Neutrophil (primary cell): ENCODE measurements around the gene TERB1.

Experiments
- H3K27ac ChIP-seq: fragments of 200-600 bp; sonication (generic); 2 replicates; pipeline ENCODE4 v1.5.1; 2016; ENCODE audit warnings: mild to moderate bottlenecking, moderate library complexity
- H3K27me3 ChIP-seq: fragments of 200-600 bp; sonication (generic); 2 replicates; pipeline ENCODE4 v1.6.0; 2016; ENCODE audit warnings: mild to moderate bottlenecking
- H3K36me3 ChIP-seq: fragments of 200-600 bp; sonication (generic); 2 replicates; pipeline ENCODE4 v1.5.1; 2017
- H3K4me1 ChIP-seq, 2 experiments: fragments of 200-600 bp in 1 of 2; sonication (generic) in 1 of 2; 1 replicate in 1 of 2; 2 replicates in 1 of 2; pipeline versions ENCODE4 v1.5.1 to v1.6.1; 2013 to 2016; ENCODE audit warnings: low read depth in 1 of 2, low read length in 1 of 2, mild to moderate bottlenecking in 1 of 2, moderate library complexity in 1 of 2; ENCODE audit not compliant: control insufficient read depth in 1 of 2, insufficient read depth in 1 of 2
- H3K4me3 ChIP-seq, 2 experiments: fragments of 200-600 bp in 1 of 2; sonication (generic) in 1 of 2; 1 replicate in 1 of 2; 2 replicates in 1 of 2; pipeline ENCODE4 v1.5.1; 2013 to 2016; ENCODE audit warnings: low read depth in 1 of 2, low read length in 1 of 2, mild to moderate bottlenecking in 1 of 2, moderate library complexity in 1 of 2
- H3K9me3 ChIP-seq: fragments of 200-600 bp; sonication (generic); 2 replicates; pipeline ENCODE4 v1.5.1; 2016
- TF ChIP-seq, protein P1 (sequence below): fragments of 200-600 bp; sonication (generic); IDR thresholded peaks from 2 replicates; pipeline ENCODE4 v1.5.1; 2016; ENCODE audit warnings: antibody characterized with exemption

TERB1 gene

DNA sequence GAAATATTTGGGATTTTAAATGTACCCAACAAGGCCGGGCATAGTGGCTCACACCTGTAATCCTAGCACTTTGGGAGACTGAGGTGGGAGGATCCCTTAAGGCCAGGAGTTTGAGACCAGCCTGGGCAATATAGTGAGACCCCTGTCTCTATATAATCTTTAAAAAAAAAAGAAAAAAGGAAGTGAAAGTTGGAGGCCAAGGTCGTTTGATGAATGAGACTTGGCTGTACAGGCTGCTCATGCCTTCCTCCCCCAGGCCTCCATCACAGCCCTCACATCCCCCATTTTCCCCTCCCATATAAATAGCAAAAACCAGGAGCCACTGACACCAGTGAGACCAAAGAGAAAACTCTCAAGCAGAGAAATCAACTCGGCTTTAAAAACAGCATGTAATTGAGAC is 39.5 kb upstream of the TERB1 start:
- H3K4me1 ChIP-seq, result peaks cover 0 to 10% of the 10 kb centered on the region in 2 experiments
- H3K9me3 ChIP-seq, result no peaks in the 10 kb centered on the region
- no peak overlapping the region for H3K27ac ChIP-seq
- no peak overlapping the region for H3K4me3 ChIP-seq
- TF ChIP-seq, protein P1, sequence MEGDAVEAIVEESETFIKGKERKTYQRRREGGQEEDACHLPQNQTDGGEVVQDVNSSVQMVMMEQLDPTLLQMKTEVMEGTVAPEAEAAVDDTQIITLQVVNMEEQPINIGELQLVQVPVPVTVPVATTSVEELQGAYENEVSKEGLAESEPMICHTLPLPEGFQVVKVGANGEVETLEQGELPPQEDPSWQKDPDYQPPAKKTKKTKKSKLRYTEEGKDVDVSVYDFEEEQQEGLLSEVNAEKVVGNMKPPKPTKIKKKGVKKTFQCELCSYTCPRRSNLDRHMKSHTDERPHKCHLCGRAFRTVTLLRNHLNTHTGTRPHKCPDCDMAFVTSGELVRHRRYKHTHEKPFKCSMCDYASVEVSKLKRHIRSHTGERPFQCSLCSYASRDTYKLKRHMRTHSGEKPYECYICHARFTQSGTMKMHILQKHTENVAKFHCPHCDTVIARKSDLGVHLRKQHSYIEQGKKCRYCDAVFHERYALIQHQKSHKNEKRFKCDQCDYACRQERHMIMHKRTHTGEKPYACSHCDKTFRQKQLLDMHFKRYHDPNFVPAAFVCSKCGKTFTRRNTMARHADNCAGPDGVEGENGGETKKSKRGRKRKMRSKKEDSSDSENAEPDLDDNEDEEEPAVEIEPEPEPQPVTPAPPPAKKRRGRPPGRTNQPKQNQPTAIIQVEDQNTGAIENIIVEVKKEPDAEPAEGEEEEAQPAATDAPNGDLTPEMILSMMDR, result no peak
- H3K36me3 ChIP-seq, result no peaks in the 10 kb centered on the region
- H3K27me3 ChIP-seq, result peaks cover 77% of the 10 kb centered on the region

DNA sequence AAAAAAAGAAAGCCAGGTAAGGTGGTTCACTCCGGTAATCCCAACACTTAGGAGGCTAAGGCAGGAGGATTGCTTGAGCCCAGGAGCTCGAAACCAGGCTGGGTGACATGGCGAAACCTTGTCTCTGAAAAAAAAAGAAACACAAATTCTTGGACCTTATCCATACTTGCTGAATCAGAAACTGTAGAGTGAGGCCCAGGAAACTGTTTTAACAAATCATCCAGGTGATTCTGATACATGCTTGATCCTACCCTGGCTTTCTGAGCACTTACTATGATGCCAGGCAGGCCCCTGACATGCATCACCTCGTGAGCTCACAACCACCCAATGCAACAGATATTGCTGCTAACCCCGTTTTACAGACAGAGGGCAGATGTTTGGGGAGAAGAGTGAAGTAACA is 33.4 kb upstream of the TERB1 start:
- Histone ChIP-seq H3K9me3 (no peaks in the 10 kb centered on the region), H3K27ac (no peak overlapping the region), H3K36me3 (no peaks in the 10 kb centered on the region), H3K4me1 (peaks cover 11 to 13% of the 10 kb centered on the region in 2 experiments), H3K4me3 (no peak overlapping the region), H3K27me3 (peaks cover 26% of the 10 kb centered on the region)
- TF ChIP-seq, protein P1, result no peak

DNA sequence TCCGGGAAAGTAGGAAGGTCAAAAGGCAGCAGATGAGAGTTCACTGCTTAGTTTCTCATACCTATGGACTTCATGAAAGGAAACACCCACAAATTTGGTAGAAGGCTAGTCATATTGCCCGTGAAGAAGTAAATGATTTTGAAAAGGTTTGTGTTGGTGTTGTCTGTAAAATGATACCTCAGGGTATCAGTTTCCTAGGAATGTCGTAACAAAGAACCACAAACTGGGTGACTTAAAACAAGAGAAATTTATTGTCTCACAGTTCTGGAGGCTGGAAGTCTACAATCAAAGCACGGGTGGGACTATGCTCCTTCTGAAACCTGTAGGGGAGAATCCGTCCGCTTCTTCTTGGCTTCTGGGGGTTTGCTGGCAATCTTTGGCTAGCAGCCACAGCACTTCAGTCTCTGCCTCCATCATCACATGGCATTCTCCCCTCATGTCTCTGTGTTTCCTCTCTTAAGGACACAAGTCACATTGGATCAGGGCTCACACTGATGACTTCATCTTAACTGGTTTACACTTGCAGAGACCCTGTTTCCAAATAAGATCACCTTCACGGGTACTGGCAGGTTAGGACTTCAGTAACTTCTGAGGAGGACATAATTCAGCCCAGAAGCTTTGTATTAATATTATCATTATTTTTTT is 31.4 kb upstream of the TERB1 start:
- TF ChIP-seq, protein P1, result no peak
- H3K27me3 ChIP-seq, result peaks cover 9% of the 10 kb centered on the region
- H3K4me1 ChIP-seq, result peaks cover 17 to 19% of the 10 kb centered on the region in 2 experiments
- no peaks in the 10 kb centered on the region for H3K36me3 ChIP-seq
- no peaks in the 10 kb centered on the region for H3K9me3 ChIP-seq
- no peak overlapping the region for H3K4me3 ChIP-seq
- no peak overlapping the region for H3K27ac ChIP-seq

DNA sequence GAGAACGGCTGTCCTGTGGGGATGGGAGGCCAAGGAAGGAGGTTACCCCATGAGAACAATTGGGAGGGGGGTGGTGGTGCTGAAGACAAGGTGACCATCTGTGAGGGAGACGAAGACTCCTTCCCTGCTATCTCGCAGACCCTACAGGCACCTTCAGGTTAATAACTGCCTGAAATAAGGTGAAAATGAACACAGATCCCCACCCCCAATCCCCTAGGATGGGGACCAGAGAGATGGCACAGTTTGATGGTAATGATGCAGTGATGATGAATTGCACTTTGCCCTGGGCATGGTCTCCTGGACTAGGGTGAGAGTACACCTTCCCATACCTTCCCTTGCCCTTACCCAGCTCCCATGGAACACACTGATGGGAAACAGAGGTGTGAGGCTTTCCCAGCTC is 30.8 kb upstream of the TERB1 start:
- no peaks in the 10 kb centered on the region for H3K9me3 ChIP-seq
- H3K4me1 ChIP-seq, result peaks cover 17 to 19% of the 10 kb centered on the region in 2 experiments
- TF ChIP-seq, protein P1, result no peak
- no peaks in the 10 kb centered on the region for H3K36me3 ChIP-seq
- H3K27ac ChIP-seq, result no peak overlapping the region
- peaks cover 7% of the 10 kb centered on the region for H3K27me3 ChIP-seq
- no peak overlapping the region for H3K4me3 ChIP-seq

DNA sequence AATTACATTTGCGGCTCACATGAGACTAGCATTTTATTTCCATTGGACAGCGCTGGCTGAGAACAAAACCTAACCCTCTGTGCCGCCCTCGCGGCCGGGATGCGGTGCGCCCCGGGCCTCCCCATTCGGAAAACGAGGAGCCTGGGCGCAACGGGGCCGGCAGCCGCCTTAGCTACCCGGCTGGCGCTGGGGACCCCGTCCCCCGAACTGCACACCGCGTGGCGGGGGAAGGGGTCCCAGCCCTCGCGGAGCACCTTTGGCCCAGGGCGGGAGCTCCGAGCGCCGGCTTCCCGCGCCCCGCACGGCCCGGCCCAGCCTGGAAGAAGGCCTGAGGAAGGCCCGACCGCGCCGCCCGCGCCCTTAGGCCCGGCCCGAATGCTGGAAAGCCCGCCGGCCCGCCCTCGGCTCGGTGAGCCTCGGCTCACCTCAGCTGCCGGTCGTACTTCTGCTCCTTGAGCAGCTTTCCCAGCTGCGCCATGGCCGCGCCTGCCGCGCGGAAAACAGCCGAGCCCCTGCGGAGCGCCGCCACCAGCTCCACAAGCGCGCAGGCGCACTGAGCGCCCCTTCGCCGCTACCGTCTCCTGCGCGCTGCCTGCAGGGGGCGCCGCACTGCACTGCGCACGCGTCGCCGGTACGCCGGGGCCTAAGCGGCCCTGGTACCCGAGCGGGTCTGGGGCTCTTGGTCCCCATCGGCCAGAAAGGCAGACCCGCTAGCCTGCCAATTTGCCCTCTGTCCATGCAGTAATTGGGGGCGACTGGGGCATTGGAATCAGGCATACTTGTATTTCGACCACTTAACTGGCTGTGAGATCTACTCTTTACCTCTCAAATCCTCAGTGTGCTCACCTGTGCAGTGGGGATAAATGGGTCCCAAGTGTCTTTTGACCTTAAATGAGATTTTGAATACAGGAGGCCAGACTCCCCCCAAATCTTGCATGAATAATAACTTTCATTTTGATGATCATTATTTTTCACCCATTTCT is 29.3 kb upstream of the TERB1 start, which contains the start of gene NAE1:
TSS of gene NAE1 (minus strand) at position 555 of the 983 bp plus-strand sequence. CDS start at position 478, 77 bp downstream.
- H3K4me3 ChIP-seq, result peak within 1 kb of the TSS; percentile 73 to 89

More for the DNA sequence above, 29.3 kb upstream of the TERB1 start, which contains the start of gene NAE1:
- Histone ChIP-seq H3K9me3 (no peaks in the 10 kb centered on the region), H3K27me3 (peaks cover 7% of the 10 kb centered on the region), H3K36me3 (peaks cover 5% of the 10 kb centered on the region), H3K4me1 (peaks cover 17 to 19% of the 10 kb centered on the region in 2 experiments), H3K27ac (peak within 1 kb of the TSS; percentile 72)
- TF ChIP-seq, protein P1, result peak; percentile 90
